DOHH2 (cell line): ENCODE results near the gene UBE2Z.

ENCODE experiments used
- CTCF ChIP-seq: fragments of 200-600 bp; sonication (generic); IDR thresholded peaks from one replicate; pipeline ENCODE4 v1.5.1; 2014; ENCODE audit warnings: antibody characterized with exemption, mild to moderate bottlenecking, low read depth, low read length; ENCODE audit not compliant: poor library complexity, severe bottlenecking
- EZH2phosphoT487 ChIP-seq: fragments of 200-600 bp; sonication (generic); IDR thresholded peaks from 2 replicates; pipeline ENCODE4 v1.6.1; 2017; ENCODE audit warnings: borderline replicate concordance, mild to moderate bottlenecking, antibody characterized with exemption, low read length, moderate library complexity, mixed read lengths

DNA sequence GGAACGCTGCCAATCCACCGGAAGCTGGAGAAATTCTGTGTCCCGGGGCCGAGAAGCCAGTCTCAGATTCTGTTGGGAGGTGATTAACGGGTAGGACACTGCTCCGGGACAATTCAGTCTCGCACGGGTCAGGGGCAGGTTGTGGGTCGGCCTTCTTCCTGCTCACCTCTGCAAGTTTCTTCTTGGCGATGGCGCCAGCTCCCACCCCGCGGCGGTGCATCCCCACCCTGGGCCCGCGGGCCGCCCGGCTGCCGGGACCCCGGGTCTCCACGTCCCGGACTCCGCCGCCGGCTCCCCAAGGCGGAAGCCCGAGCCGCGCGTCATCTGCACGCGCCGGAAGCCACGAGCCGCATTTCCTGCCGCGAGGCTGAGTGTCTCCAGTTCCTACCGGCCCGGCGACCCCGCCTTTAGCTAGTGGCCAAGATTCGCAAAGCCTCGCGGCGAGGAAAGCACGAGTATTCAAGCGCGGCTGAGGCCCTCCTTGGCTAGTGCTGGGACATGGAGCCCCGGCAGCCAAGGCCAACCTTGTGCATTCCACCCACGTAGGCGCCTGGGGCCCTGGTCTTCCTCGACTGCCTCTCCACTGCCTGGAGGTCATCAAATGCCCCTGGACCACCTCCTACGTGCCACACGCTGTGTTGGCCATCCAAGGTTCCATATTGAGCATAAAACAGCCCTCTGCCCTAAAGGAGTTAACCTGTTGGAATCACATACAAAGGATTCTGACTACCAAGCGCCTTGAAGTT is 36.5 kb downstream of the UBE2Z start, which contains the start of gene SNF8:
- TF ChIP-seq CTCF (no peak), EZH2phosphoT487 (no peak)
